Epithelial cell of proximal tubule (primary cell): ENCODE results near the gene FARS2. TPM values are rescaled to one million over a fixed set of nuclear protein-coding genes. Genes with fewer than 3 reads are reported as not detected.

Source experiments
- DNase-seq: peaks from one replicate; pipeline ENCODE4 v3.0.0-alpha.2; 2011; ENCODE audit warnings: low read depth
- H3K4me3 ChIP-seq: 2 replicates; pipeline ENCODE4 v1.5.1; 2011; ENCODE audit warnings: low read depth, mild to moderate bottlenecking, low read length
- total RNA-seq: library from RNA; depleted of rRNA; stranded (reverse); fragments of >200 nt; gene quantifications from 2 replicates; pipeline ENCODE4 v1.2.3, GENCODE V29; 2015
- TF ChIP-seq, protein P1 (sequence below): conservative IDR thresholded peaks from 2 replicates; pipeline ENCODE4 v1.5.1; 2012; ENCODE audit warnings: low read depth, mild to moderate bottlenecking, low read length

Gene FARS2
- total RNA-seq, 1 donor from 2014 or later = 7.7 TPM

- H3K4me3 ChIP-seq = no peak overlapping the region
- DNase-seq = no peak
- TF ChIP-seq, protein P1, sequence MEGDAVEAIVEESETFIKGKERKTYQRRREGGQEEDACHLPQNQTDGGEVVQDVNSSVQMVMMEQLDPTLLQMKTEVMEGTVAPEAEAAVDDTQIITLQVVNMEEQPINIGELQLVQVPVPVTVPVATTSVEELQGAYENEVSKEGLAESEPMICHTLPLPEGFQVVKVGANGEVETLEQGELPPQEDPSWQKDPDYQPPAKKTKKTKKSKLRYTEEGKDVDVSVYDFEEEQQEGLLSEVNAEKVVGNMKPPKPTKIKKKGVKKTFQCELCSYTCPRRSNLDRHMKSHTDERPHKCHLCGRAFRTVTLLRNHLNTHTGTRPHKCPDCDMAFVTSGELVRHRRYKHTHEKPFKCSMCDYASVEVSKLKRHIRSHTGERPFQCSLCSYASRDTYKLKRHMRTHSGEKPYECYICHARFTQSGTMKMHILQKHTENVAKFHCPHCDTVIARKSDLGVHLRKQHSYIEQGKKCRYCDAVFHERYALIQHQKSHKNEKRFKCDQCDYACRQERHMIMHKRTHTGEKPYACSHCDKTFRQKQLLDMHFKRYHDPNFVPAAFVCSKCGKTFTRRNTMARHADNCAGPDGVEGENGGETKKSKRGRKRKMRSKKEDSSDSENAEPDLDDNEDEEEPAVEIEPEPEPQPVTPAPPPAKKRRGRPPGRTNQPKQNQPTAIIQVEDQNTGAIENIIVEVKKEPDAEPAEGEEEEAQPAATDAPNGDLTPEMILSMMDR = no peak
Measured at GRCh38 chr6:5666695-5667094, 405.4 kb downstream of the FARS2 start.

DNA sequence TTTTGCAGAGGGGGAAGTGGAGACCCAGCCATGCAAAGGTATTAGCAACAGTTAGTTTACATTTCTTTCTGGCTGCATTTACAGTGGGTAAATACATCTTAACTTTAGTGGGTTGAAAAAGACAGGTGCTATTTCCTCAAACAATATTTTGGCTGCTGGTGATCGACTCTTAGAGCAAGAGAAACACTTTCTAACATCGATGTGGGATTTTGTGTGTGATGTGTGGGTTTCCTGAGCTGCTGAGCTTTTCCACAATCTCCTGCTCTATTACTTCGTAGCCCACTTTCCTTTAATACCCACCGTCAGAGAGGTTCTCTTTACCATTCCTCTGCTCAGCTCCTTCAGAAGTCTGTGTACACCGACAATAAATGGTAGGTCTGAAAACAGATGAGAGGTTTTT, 406.4 kb downstream of the FARS2 start:
- TF ChIP-seq, protein P1 = no peak
- H3K4me3 ChIP-seq = no peak overlapping the region
- no peak for DNase-seq

- no peak for DNase-seq
- TF ChIP-seq, protein P1 = no peak
- H3K4me3 ChIP-seq = no peak overlapping the region
Measured at GRCh38 chr6:5670381-5670780, 409.1 kb downstream of the FARS2 start.

DNA sequence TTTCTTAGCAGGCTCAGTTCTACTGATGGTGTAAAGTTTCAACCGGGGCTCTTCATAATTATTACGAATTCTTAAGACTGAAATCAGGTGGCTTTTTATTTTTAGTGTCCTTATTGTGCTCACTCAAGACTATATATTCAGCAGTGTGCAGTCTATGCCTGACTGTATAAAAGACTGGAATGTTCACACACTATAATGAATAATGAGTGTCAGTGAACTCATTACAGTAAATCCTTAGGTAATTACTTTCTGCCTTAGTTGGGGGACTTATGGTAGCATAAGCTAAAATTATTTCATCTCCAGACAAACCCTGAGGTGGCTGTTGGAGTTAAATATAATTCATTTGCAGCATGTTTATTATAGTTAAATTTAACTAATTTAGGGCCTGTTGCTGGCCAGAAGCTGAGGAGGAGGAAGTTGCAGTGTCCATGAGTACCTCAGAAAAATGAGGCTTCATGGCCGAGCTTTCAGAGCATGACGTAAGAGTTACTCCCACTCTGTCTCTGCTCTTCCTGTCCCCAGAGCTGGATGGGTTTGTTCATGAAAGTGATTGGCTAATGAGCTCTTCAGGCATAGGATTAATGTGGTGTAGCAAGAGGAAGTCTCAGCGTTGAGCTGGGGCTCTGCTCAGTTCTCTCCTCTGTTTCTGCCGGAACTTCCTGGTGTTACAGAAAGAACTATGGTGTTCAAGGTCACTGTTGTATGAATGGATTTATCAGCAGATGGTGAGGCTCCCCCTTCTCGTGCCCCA, 409.7 kb downstream of the FARS2 start:
- no peak for DNase-seq
- TF ChIP-seq, protein P1 = no peak
- H3K4me3 ChIP-seq = no peak overlapping the region

- no peak overlapping the region for H3K4me3 ChIP-seq
- TF ChIP-seq, protein P1 = no peak
- DNase-seq = no peak
Measured at GRCh38 chr6:5671601-5672559, 410.6 kb downstream of the FARS2 start.

GRCh38 chr6:5672581-5673011, 411.3 kb downstream of the FARS2 start:
- TF ChIP-seq, protein P1 = no peak
- no peak overlapping the region for H3K4me3 ChIP-seq
- no peak for DNase-seq
